Neural cell (in vitro differentiated cells): Measurements from ENCODE around the gene MTREX. TPM values are rescaled to one million over a fixed set of nuclear protein-coding genes. Genes with fewer than 3 reads are reported as not detected.

Experiments
- H2AFZ ChIP-seq: fragments of 200-600, 300-800 bp; sonication (generic), shearing (Covaris generic); 2 replicates; pipeline ENCODE4 v1.6.0; 2014; ENCODE audit warnings: low read depth, mild to moderate bottlenecking, antibody characterized with exemption, low read length, moderate library complexity
- H3F3A ChIP-seq: fragments of 200-600 bp; shearing (Covaris generic); 2 replicates; pipeline ENCODE4 v1.6.1; 2016; ENCODE audit warnings: mild to moderate bottlenecking, moderate library complexity, mixed read lengths, antibody characterized with exemption, low read length; ENCODE audit not compliant: insufficient read depth, poor library complexity, severe bottlenecking
- H3K27ac ChIP-seq: fragments of 200-600, 300-800 bp; sonication (generic), shearing (Covaris generic); 2 replicates; pipeline ENCODE4 v1.5.1; 2014; ENCODE audit warnings: mild to moderate bottlenecking, low read length, moderate library complexity
- H3K27me3 ChIP-seq: fragments of 300-800, 200-600 bp; sonication (generic), shearing (Covaris generic); 2 replicates; pipeline ENCODE4 v1.6.0; 2014; ENCODE audit warnings: mild to moderate bottlenecking, low read depth, low read length, moderate library complexity; ENCODE audit not compliant: insufficient read depth
- H3K36me3 ChIP-seq: fragments of 300-800, 200-600 bp; sonication (generic), shearing (Covaris generic); 2 replicates; pipeline ENCODE4 v1.5.1; 2014; ENCODE audit warnings: mild to moderate bottlenecking, antibody characterized with exemption, low read length, moderate library complexity; ENCODE audit not compliant: insufficient read depth
- H3K4me2 ChIP-seq: fragments of 300-800, 200-600 bp; sonication (generic), shearing (Covaris generic); 2 replicates; pipeline ENCODE4 v1.6.0; 2014; ENCODE audit warnings: mild to moderate bottlenecking, low read length
- H3K4me3 ChIP-seq: fragments of 300-800, 200-600 bp; sonication (generic), shearing (Covaris generic); 2 replicates; pipeline ENCODE4 v1.5.1; 2014; ENCODE audit warnings: mild to moderate bottlenecking, low read length, moderate library complexity
- H3K79me2 ChIP-seq: fragments of 200-600 bp; shearing (Covaris generic); replicated peaks from 2 replicates; pipeline ENCODE4 v1.6.0; 2014; ENCODE audit warnings: mild to moderate bottlenecking, low read length, moderate library complexity; ENCODE audit not compliant: insufficient read depth
- H3K9ac ChIP-seq: fragments of 300-800, 200-600 bp; sonication (generic), shearing (Covaris generic); 2 replicates; pipeline ENCODE4 v1.6.1; 2016; ENCODE audit warnings: mild to moderate bottlenecking, low read length, mixed read lengths
- H3K9me2 ChIP-seq: fragments of 200-600 bp; shearing (Covaris generic); 2 replicates; pipeline ENCODE4 v1.6.1; 2016; ENCODE audit warnings: mild to moderate bottlenecking, low read length, mixed read lengths; ENCODE audit not compliant: insufficient read depth
- H3K9me3 ChIP-seq: fragments of 200-600, 300-800 bp; sonication (generic), shearing (Covaris generic); 2 replicates; pipeline ENCODE4 v1.6.1; 2016; ENCODE audit warnings: mild to moderate bottlenecking, mixed run types, low read length, moderate library complexity, mixed read lengths
- H4K20me1 ChIP-seq: fragments of 200-600 bp; shearing (Covaris generic); 2 replicates; pipeline ENCODE4 v1.6.1; 2016; ENCODE audit warnings: mild to moderate bottlenecking, mixed run types; ENCODE audit not compliant: insufficient read depth
- CTCF ChIP-seq: fragments of 450-650 bp; IDR thresholded peaks from 2 replicates; pipeline ENCODE4 v1.5.1; 2014; ENCODE audit warnings: antibody characterized with exemption, mild to moderate bottlenecking, moderate library complexity; ENCODE audit not compliant: poor library complexity, severe bottlenecking
- EP300 ChIP-seq: fragments of 450-650 bp; conservative IDR thresholded peaks from 2 replicates; pipeline ENCODE4 v1.6.1; 2014; ENCODE audit warnings: antibody characterized with exemption, mild to moderate bottlenecking, moderate library complexity; ENCODE audit not compliant: poor library complexity, severe bottlenecking
- EZH2 ChIP-seq: fragments of 200-600, 300-800 bp; shearing (Covaris generic), sonication (generic); IDR thresholded peaks from 2 replicates; pipeline ENCODE4 v1.6.1; 2014; ENCODE audit warnings: antibody characterized with exemption, low read length, borderline replicate concordance, mild to moderate bottlenecking; ENCODE audit not compliant: insufficient read depth, poor library complexity, severe bottlenecking
- MXI1 ChIP-seq: fragments of 450-650 bp; conservative IDR thresholded peaks from 2 replicates; pipeline ENCODE4 v1.6.1; 2014; ENCODE audit warnings: antibody characterized with exemption, mild to moderate bottlenecking; ENCODE audit not compliant: poor library complexity, severe bottlenecking
- POLR2AphosphoS5 ChIP-seq: IDR thresholded peaks from 2 replicates; pipeline ENCODE4 v1.6.1; 2012
- RAD21 ChIP-seq: fragments of 450-650 bp; conservative IDR thresholded peaks from 2 replicates; pipeline ENCODE4 v1.6.1; 2014; ENCODE audit warnings: antibody characterized with exemption, mild to moderate bottlenecking, moderate library complexity
- REST ChIP-seq: IDR thresholded peaks from 2 replicates; pipeline ENCODE4 v1.6.1; 2012; ENCODE audit warnings: borderline replicate concordance
- SMC3 ChIP-seq: fragments of 450-650 bp; conservative IDR thresholded peaks from 2 replicates; pipeline ENCODE4 v1.6.1; 2014; ENCODE audit warnings: antibody characterized with exemption, mild to moderate bottlenecking, moderate library complexity; ENCODE audit not compliant: poor library complexity
- TAF1 ChIP-seq: IDR thresholded peaks from 2 replicates; pipeline ENCODE4 v1.6.1; 2012; ENCODE audit warnings: low read depth
- polyA plus RNA-seq: library from polyadenylated mRNA; depleted of rRNA; stranded (reverse); fragments of >200 nt; gene quantifications from 2 replicates; pipeline ENCODE4 v1.2.3, GENCODE V29; 2014

Gene MTREX
- polyA plus RNA-seq, 1 donor from 2014 or later, result 77.6 TPM

GRCh38 chr5:55345327-55345726 lies 37.5 kb downstream of the MTREX start:
- no peak for TF ChIP-seq EP300
- no peak for TF ChIP-seq MXI1
- no peak for TF ChIP-seq CTCF
- no peak for TF ChIP-seq EZH2
- TF ChIP-seq SMC3, result no peak
- TF ChIP-seq TAF1, result no peak
- no peak for TF ChIP-seq RAD21
- no peak for TF ChIP-seq REST
- no peak for TF ChIP-seq POLR2AphosphoS5
- no peak overlapping the region for H3K4me2 ChIP-seq
- no peak overlapping the region for H3K27ac ChIP-seq
- no peak overlapping the region for H2AFZ ChIP-seq
- no peaks in the 10 kb centered on the region for H3K27me3 ChIP-seq
- no peaks in the 10 kb centered on the region for H3K9me3 ChIP-seq
- no peaks in the 10 kb centered on the region for H4K20me1 ChIP-seq
- no peak overlapping the region for H3K4me3 ChIP-seq
- no peaks in the 10 kb centered on the region for H3K79me2 ChIP-seq
- H3K9me2 ChIP-seq, result no peaks in the 10 kb centered on the region
- no peaks in the 10 kb centered on the region for H3F3A ChIP-seq
- peaks cover 13% of the 10 kb centered on the region for H3K36me3 ChIP-seq
- H3K9ac ChIP-seq, result no peak overlapping the region

GRCh38 chr5:55347786-55348185 lies 40.0 kb downstream of the MTREX start:
- Histone ChIP-seq H3K27ac (no peak overlapping the region), H3K27me3 (no peaks in the 10 kb centered on the region), H3K9ac (no peak overlapping the region), H3K4me2 (no peak overlapping the region), H3K9me3 (no peaks in the 10 kb centered on the region), H4K20me1 (no peaks in the 10 kb centered on the region), H3K9me2 (no peaks in the 10 kb centered on the region), H3F3A (no peaks in the 10 kb centered on the region), H2AFZ (no peak overlapping the region), H3K36me3 (peaks cover 7% of the 10 kb centered on the region), H3K79me2 (no peaks in the 10 kb centered on the region), H3K4me3 (no peak overlapping the region)
- TF ChIP-seq EP300, result no peak
- TF ChIP-seq POLR2AphosphoS5, result no peak
- no peak for TF ChIP-seq MXI1
- no peak for TF ChIP-seq RAD21
- no peak for TF ChIP-seq TAF1
- TF ChIP-seq SMC3, result no peak
- no peak for TF ChIP-seq EZH2
- TF ChIP-seq REST, result no peak
- TF ChIP-seq CTCF, result no peak
